Measurements from ENCODE around the gene GALNT1.

DNA sequence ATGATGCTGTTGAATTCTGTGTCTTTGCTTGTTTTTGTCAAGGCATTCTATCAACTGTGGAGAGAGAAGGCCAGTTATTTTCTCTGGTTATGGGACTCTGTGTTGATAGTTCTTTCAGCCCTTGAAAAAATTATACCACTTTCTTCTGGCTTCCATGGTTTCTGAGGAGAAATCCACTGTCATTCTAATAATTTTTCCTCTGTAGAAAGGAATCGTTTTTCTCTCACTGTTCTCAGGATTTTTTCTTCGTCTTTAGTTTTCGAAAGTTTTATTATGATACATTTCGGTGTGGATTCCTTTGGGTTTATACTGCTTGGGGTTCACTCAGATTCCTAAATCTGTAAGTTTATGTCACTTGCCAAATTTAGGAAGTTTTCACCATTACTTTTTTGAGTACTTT, 6.6 kb downstream of the GALNT1 start:
- TF ChIP-seq, protein P1, sequence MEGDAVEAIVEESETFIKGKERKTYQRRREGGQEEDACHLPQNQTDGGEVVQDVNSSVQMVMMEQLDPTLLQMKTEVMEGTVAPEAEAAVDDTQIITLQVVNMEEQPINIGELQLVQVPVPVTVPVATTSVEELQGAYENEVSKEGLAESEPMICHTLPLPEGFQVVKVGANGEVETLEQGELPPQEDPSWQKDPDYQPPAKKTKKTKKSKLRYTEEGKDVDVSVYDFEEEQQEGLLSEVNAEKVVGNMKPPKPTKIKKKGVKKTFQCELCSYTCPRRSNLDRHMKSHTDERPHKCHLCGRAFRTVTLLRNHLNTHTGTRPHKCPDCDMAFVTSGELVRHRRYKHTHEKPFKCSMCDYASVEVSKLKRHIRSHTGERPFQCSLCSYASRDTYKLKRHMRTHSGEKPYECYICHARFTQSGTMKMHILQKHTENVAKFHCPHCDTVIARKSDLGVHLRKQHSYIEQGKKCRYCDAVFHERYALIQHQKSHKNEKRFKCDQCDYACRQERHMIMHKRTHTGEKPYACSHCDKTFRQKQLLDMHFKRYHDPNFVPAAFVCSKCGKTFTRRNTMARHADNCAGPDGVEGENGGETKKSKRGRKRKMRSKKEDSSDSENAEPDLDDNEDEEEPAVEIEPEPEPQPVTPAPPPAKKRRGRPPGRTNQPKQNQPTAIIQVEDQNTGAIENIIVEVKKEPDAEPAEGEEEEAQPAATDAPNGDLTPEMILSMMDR (IDR thresholded peaks at IDR 0.05; ENCODE audit: low read depth, low read length), result no peak
- TF ChIP-seq POLR2A (IDR thresholded peaks at IDR 0.05; ENCODE audit: extremely low read depth, insufficient read length), result no peak
- TF ChIP-seq, protein P2, sequence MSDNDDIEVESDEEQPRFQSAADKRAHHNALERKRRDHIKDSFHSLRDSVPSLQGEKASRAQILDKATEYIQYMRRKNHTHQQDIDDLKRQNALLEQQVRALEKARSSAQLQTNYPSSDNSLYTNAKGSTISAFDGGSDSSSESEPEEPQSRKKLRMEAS (IDR thresholded peaks at IDR 0.05; ENCODE audit: low read depth, low read length), result no peak
